ENCODE results near the gene CANT1.

GRCh38 chr17:79033046-79033616 lies 23.6 kb upstream of the CANT1 start:
- TF ChIP-seq, protein P1, sequence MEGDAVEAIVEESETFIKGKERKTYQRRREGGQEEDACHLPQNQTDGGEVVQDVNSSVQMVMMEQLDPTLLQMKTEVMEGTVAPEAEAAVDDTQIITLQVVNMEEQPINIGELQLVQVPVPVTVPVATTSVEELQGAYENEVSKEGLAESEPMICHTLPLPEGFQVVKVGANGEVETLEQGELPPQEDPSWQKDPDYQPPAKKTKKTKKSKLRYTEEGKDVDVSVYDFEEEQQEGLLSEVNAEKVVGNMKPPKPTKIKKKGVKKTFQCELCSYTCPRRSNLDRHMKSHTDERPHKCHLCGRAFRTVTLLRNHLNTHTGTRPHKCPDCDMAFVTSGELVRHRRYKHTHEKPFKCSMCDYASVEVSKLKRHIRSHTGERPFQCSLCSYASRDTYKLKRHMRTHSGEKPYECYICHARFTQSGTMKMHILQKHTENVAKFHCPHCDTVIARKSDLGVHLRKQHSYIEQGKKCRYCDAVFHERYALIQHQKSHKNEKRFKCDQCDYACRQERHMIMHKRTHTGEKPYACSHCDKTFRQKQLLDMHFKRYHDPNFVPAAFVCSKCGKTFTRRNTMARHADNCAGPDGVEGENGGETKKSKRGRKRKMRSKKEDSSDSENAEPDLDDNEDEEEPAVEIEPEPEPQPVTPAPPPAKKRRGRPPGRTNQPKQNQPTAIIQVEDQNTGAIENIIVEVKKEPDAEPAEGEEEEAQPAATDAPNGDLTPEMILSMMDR (IDR thresholded peaks at IDR 0.05): no peak
- TF ChIP-seq POLR2A (IDR thresholded peaks at IDR 0.05): no peak
